GM18511 (cell line): ENCODE data around the gene FRMPD4.

Experiments used
- ATAC-seq: cut with Tn5 transposase; IDR thresholded peaks from one replicate; pipeline ENCODE4 v1.9.1; 2021; ENCODE audit warnings: mild to moderate bottlenecking, moderate library complexity; ENCODE audit not compliant: unreplicated experiment

The FRMPD4 gene

DNA sequence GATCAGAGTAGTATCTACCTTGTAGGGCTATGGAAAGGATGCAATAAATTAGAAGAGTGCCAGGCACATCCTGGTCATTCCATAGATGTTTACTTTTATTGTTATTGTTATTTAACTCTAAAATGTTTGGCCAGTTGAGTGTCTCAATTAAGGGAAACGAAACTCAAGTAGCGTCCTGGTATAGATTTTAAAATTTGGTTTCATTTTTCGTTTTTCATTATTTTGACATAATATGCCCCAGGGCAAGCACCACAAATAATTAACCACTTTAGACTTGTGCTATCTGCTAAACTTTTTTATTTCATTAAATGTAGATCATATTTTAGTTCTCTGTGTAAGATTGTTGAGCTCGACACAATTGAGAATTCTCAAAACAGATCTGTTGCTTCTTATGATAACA, 473.2 kb downstream of the FRMPD4 start:
- ATAC-seq, result peak; percentile 75

DNA sequence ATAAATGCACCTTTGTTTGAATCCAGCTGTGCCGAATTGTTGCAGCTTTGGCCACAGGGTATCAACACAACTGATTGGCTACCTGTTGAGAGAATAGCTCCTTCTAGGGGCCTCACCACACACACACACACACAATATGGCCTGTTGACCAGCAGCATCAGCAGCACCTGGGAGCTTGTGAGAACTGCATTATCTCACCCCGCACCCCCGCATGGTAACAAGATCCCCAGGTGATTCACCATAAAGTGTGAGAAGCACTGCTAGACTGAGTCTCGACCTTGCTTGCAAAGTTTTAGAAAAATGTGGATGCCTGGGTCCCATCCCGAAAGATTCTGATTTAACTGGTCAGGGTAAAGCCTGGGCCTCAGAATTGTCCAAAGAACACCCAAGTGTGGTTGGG, 476.0 kb downstream of the FRMPD4 start:
- no peak for ATAC-seq

- no peak for ATAC-seq
These were observed 476.8 kb downstream of the FRMPD4 start for GRCh38 chrX:12615061-12615460.

DNA sequence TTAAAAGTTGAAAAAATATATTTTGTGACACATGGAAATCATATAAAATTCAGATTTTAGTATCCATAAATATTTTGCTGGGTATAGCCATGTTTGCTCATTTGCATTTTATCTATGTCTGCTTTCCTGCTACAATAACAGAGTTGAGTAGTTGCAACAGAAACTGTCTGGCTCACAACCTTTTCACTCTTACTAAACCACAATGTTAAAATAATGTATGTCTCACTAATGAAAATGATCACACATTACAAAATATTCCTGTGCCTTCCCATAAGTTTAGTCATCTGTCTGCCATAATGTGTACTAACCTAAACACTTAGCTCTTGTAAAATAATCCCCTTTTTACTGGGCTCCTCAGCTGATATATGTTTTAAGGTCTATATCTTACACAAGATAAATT, 479.0 kb downstream of the FRMPD4 start:
- no peak for ATAC-seq

GRCh38 chrX:12647230-12647629, 509.0 kb downstream of the FRMPD4 start:
- ATAC-seq, result no peak

- ATAC-seq, result no peak
These were observed 510.7 kb downstream of the FRMPD4 start for GRCh38 chrX:12648995-12649394.

DNA sequence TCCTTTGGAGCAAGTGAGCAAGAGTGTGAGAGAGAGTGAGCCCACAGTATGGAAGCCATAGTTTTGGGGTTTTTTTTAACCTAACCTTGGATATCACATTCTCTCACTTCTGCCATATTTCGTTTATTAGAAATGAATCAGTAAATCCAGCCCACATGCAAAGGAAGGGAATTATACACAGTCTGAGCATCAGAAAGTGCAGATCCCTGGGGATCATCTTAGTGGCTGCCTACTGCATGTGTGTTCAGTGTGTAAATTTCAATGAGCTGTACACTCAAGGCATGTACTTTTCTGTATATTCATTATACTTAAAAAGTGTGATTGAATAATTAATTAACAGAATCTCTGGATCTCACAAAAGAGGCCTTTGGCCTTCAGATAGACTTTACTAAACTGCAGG, 519.2 kb downstream of the FRMPD4 start:
- ATAC-seq, result no peak

DNA sequence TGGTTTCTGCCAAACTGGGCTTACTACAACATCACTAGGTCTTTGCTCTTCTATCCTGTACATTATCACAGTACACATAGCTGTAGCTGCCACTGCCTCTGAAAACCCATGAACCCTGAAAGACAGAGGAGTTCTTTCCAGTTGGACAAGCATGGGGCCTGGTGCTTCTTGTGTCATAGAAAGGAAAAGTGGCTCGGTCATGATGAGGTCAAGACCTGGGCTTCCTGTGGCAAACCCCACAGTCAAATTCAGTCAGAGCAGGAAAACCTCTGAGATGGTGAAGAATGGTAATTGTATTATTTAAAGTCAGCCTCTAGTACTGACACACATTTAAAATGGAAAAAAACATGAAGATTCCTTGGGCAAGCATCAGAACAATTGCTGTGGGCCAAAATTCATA, 519.6 kb downstream of the FRMPD4 start:
- ATAC-seq, result no peak

GRCh38 chrX:12661464-12661863, 523.2 kb downstream of the FRMPD4 start:
- ATAC-seq, result no peak

GRCh38 chrX:12672367-12673106, 534.3 kb downstream of the FRMPD4 start:
- no peak for ATAC-seq

GRCh38 chrX:12673487-12673886, 535.2 kb downstream of the FRMPD4 start:
- no peak for ATAC-seq

DNA sequence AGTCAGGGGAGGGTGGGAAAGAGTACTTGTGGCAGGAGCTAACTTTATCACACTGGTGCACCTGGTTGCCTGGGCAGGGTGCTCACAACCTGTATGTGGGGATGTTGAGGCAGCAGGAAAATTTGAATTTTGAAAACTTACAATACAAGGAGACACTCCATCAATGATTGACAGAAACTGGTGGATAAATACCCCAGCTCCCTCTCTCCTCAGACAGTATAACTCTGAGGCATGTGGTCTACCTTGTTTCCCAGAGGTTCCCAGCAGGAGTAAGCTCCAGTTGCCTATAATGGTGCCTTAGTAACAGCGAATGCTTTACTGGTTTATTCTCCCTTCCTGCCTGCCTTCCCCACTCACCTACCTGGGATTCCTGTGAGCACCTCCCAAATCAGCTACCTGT, 541.2 kb downstream of the FRMPD4 start:
- no peak for ATAC-seq

GRCh38 chrX:12681047-12681446, 542.8 kb downstream of the FRMPD4 start:
- no peak for ATAC-seq

DNA sequence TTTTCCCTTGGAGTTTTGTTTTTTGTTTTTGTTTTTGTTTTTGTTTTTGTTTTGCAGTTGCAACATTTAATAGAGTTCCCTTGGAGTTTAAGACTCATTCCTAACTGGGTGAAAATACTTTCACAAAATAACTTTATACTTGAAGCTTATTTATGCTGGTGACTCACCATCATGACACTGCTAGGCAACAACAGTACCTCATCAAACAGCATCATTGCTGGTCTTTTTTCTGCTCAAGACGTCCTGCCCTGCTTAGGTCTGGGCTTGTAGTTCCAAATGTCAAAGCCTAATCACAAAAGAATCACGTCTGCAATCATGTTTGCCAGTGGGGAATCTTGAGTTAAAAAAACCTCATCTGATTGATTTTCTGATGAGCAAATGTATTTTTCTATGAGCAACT, 547.3 kb downstream of the FRMPD4 start:
- no peak for ATAC-seq

DNA sequence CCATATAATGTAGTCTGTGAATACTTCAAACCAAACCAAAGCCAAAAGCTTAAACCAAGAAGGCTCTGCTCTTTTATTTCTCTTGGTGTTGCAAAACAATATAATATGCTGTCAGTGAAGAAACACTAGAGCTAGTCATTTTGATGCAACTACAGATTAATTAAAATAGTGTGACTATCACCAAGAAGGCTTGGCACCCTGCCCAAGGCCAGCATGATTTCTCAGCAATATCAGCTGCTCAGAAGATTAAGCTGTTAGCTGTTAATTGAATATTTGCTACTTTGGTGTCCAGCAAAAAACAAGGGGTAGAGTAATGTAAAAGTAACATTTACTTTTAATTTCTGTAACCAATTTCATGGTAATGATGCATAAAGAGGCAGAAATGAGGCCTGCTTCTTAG, 548.1 kb downstream of the FRMPD4 start:
- no peak for ATAC-seq

DNA sequence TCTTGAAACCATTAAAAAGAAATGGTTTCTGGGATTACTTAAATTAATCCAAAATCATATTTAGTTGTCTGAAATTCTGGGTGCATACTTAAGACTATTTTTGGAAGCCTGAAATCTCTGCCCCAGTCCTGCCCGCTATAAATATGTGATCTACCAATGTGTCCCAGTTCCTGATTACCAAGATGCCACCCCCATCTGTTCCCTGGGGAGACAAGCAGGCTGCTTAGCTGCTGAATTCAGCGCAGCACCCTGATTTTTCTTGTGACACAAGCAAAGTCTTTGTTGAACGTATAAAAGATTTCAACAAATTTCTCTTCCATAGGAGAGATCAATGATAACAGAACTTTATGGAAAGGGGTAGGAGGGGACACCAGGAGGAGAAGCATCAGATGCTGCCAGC, 552.4 kb downstream of the FRMPD4 start:
- ATAC-seq, result no peak

DNA sequence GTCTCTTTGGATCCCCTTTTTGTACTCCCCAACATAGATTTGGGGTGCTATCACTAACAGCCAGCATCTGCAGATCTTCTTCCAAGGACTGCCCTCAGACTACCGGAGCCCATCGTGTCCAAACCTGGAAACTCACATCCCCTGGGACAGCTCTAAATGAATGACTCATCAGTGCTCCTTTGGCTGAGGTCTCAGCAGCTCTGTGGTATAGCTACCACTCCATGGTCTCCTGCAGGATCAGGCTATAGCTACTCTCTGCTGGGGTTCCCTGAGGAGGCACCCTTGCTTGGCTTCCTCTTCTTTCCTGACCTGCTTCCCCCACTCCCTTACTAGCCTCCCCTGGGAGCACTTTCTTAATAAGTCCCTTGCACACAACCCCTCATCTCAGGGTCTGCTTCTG, 555.5 kb downstream of the FRMPD4 start:
- no peak for ATAC-seq

DNA sequence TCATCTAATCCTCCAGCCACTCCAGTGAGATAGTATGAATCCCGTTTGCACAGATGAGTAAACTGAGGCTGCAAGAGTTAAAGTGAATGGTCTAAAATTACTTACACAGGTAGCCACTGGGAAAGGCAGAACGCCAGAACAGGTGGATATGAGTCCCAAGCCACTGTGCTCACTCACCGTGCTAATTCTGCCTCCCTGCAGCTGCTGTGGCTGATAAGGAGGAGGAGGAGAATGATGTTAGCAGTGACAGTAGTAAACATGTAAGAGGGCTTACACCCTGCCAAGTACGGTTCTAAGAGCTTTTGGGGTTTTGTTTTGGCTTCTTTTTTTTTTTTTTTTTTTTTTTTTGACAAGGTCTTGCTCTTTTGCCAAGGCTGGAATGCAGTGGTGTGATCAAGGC, 562.5 kb downstream of the FRMPD4 start:
- ATAC-seq, result no peak

- no peak for ATAC-seq
These were observed 563.4 kb downstream of the FRMPD4 start for GRCh38 chrX:12701628-12702027.

DNA sequence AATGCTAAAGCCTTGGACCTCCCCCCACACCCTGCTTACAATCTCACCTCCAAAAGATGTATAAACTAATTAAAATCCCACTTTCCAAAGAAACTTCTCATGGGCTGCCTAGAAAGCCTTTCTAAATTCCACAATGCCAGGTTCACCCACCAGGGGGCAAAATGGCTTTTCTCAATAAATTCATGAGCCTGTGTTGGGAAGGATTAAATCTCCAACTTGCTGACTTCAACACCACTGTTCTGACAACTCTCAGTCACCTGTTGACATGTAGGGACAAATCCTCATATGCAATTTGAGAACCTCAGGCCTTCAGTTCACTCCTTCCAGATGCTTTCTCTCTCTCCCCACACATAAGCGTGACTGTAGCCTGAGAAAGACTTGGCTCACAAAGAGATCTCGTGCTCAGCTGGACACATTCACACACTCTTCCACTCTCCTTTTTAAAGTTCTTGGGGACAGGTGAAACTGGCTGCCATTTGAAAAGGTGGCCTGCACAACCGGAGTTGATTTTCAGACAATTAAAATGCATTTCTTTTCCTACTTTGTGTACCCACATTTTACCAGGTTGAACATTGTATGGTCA, 564.3 kb downstream of the FRMPD4 start:
- no peak for ATAC-seq

- no peak for ATAC-seq
These were observed 566.4 kb downstream of the FRMPD4 start for GRCh38 chrX:12704706-12705105.

GRCh38 chrX:12709047-12709446, 570.8 kb downstream of the FRMPD4 start:
- ATAC-seq, result no peak
